NCI-H2029 (cell line): ENCODE results near the gene VSIG4.
"Not testable (repeated sequence)": the region's sequence is repeated elsewhere in the genome, so short reads cannot be mapped to it uniquely, and the experiment has no call there.

Experiments
- DNase-seq: peaks from one replicate; lab custom pipeline; 2025; lab: John Stamatoyannopoulos, UW

Gene VSIG4

GRCh38 chrX:65977161-65977560, 62.7 kb downstream of the VSIG4 start:
- DNase-seq, result not testable (repeated sequence)

- no peak for DNase-seq
Measured at GRCh38 chrX:65976161-65976560, 63.7 kb downstream of the VSIG4 start.

DNA sequence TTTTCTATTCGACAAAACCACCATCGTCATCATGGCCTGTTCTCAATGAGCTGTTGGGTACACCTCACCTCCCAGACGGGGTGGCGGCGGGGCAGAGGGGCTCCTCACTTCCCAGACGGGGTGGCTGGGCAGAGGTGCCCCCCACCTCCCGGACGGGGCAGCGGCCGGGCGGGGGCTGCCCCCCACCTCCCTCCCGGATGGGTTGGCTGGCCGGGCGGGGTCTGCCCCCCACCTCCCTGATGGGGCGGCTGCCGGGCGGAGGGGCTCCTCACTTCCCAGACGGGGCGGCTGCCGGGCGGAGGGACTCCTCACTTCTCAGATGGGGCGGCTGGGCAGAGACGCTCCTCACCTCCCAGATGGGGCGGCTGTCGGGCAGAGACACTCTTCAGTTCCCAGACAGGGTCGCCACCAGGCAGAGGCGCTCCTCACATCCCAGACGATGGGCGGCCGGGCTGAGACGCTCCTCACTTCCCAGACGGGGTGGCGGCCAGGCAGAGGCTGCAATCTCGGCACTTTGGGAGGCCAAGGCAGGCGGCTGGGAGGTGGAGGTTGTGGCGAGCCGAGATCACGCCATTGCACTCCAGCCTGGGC, 64.6 kb downstream of the VSIG4 start:
- not testable (repeated sequence) for DNase-seq
